HepG2 (cell line): ENCODE data around the gene SLC38A2. TPM values are rescaled to one million over a fixed set of nuclear protein-coding genes. Genes with fewer than 3 reads are reported as not detected.

ENCODE experiments used
- DPF2 ChIP-seq: sonication (generic); formaldehyde crosslinking; IDR thresholded peaks from 2 replicates; pipeline ENCODE4 v1.4.0; 2020; ENCODE audit warnings: mild to moderate bottlenecking, low read depth, missing genetic modification reagents, borderline replicate concordance
- RBM22 ChIP-seq: fragments of 200-400 bp; formaldehyde crosslinking; optimal IDR thresholded peaks from 2 replicates; pipeline ENCODE3; 2017; ENCODE audit warnings: mild to moderate bottlenecking, low read length, moderate library complexity
- RFX5 ChIP-seq: IDR thresholded peaks from 2 replicates; pipeline ENCODE4 v1.6.1; 2011; ENCODE audit warnings: low read depth, low read length, improper control_type of control experiment
- SMARCE1 ChIP-seq: fragments of 450-650 bp; IDR thresholded peaks from 2 replicates; pipeline ENCODE4 v1.6.1; 2017; ENCODE audit warnings: borderline replicate concordance
- SOX13 ChIP-seq, 3 experiments: fragments of 450-650 bp in 1 of 3; sonication (generic) in 1 of 3; formaldehyde crosslinking in 1 of 3; IDR thresholded peaks in 2 of 3; conservative IDR thresholded peaks in 1 of 3; 2 replicates each; pipeline versions ENCODE4 v1.5.0 to v1.6.1; 2016 to 2020; ENCODE audit warnings: antibody characterized with exemption in 1 of 3, mild to moderate bottlenecking in 1 of 3, missing compliant biosample characterization in 1 of 3, missing genetic modification reagents in 1 of 3, moderate library complexity in 1 of 3
- ZNF446 ChIP-seq: sonication (generic); formaldehyde crosslinking; IDR thresholded peaks from 2 replicates; pipeline ENCODE4 v1.5.0; 2020; ENCODE audit warnings: mild to moderate bottlenecking, missing genetic modification reagents
- polyA plus RNA-seq, 8 experiments: library from polyadenylated mRNA; depleted of rRNA in 3 of 8; stranded (reverse) in 7 of 8; unstranded in 1 of 8; fragments of >200 nt; fragmentation: Illumina TruSeq in 4 of 8; extraction: Trizol in 4 of 8; gene quantifications; 2 replicates each; pipeline versions ENCODE4 v1.2.1 to v1.2.3, GENCODE V29; 2011 to 2016; ENCODE audit warnings: low read depth in 4 of 8, missing spikeins in 1 of 8, mixed read lengths in 1 of 8; ENCODE audit not compliant: insufficient read depth in 1 of 8
- total RNA-seq, 5 experiments: library from RNA; depleted of rRNA; stranded (reverse); fragments of >200 nt; fragmentation: Illumina TruSeq; extraction: Trizol; gene quantifications; 2 replicates each; pipeline ENCODE4 v1.2.3, GENCODE V29; 2016; ENCODE audit warnings: low read depth in 1 of 5
- TF ChIP-seq, protein P1 (sequence below), 2 experiments: sonication (generic) in 1 of 2; formaldehyde crosslinking in 1 of 2; IDR thresholded peaks; 2 replicates each; pipeline versions ENCODE4 v1.4.0 to v1.6.1; 2016 to 2020; ENCODE audit warnings: borderline replicate concordance in 1 of 2, low read depth in 1 of 2, mild to moderate bottlenecking in 1 of 2, missing genetic modification reagents in 1 of 2
- TF ChIP-seq, protein P2 (sequence below): sonication (generic); formaldehyde crosslinking; IDR thresholded peaks from one replicate; pipeline ENCODE4 v1.5.1; 2020; ENCODE audit warnings: mild to moderate bottlenecking, missing genetic modification reagents; ENCODE audit errors: not compliant biosample characterization
- TF ChIP-seq, protein P3 (sequence below): sonication (generic); formaldehyde crosslinking; IDR thresholded peaks from 2 replicates; pipeline ENCODE4; 2020; ENCODE audit warnings: missing genetic modification reagents, mild to moderate bottlenecking, borderline replicate concordance
- TF ChIP-seq, protein P4 (sequence below): sonication (generic); formaldehyde crosslinking; IDR thresholded peaks from 2 replicates; pipeline ENCODE4 v1.5.1; 2020; ENCODE audit warnings: missing genetic modification reagents, mild to moderate bottlenecking, borderline replicate concordance

SLC38A2 gene
- total and polyA plus RNA-seq, 2 of the 13 experiments (the other 11 are each of a cell fraction or from before 2014, with no cell fraction given), result 368 to 880 TPM

DNA sequence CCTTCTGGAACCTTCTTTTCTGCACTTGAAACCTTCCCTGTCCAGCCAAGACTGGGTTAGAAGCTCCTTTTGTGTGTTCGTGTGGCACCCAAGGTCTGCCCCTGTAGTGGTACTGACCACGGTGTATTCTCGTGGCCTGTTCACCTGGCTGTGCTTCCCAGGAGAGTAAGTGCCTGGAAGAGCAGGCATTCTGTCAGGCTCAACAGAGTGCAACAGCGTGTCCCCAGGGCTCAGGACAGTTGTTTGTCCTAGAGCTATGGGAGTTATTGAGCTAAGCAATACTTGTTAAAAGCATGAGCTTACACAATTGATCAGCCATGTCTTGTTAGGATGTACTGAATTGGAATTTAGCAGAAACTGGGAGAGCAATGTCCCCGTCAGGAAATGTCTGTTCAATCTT is 12.9 kb upstream of the SLC38A2 start (continued):
- TF ChIP-seq, protein P1, sequence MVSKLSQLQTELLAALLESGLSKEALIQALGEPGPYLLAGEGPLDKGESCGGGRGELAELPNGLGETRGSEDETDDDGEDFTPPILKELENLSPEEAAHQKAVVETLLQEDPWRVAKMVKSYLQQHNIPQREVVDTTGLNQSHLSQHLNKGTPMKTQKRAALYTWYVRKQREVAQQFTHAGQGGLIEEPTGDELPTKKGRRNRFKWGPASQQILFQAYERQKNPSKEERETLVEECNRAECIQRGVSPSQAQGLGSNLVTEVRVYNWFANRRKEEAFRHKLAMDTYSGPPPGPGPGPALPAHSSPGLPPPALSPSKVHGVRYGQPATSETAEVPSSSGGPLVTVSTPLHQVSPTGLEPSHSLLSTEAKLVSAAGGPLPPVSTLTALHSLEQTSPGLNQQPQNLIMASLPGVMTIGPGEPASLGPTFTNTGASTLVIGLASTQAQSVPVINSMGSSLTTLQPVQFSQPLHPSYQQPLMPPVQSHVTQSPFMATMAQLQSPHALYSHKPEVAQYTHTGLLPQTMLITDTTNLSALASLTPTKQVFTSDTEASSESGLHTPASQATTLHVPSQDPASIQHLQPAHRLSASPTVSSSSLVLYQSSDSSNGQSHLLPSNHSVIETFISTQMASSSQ (IDR thresholded peaks at IDR 0.05; ENCODE audit: low read depth), result no peak
- TF ChIP-seq, protein P1 (CRISPR knock-in tag; IDR thresholded peaks at IDR 0.05; ENCODE audit: borderline replicate concordance), result no peak
- TF ChIP-seq, protein P2, sequence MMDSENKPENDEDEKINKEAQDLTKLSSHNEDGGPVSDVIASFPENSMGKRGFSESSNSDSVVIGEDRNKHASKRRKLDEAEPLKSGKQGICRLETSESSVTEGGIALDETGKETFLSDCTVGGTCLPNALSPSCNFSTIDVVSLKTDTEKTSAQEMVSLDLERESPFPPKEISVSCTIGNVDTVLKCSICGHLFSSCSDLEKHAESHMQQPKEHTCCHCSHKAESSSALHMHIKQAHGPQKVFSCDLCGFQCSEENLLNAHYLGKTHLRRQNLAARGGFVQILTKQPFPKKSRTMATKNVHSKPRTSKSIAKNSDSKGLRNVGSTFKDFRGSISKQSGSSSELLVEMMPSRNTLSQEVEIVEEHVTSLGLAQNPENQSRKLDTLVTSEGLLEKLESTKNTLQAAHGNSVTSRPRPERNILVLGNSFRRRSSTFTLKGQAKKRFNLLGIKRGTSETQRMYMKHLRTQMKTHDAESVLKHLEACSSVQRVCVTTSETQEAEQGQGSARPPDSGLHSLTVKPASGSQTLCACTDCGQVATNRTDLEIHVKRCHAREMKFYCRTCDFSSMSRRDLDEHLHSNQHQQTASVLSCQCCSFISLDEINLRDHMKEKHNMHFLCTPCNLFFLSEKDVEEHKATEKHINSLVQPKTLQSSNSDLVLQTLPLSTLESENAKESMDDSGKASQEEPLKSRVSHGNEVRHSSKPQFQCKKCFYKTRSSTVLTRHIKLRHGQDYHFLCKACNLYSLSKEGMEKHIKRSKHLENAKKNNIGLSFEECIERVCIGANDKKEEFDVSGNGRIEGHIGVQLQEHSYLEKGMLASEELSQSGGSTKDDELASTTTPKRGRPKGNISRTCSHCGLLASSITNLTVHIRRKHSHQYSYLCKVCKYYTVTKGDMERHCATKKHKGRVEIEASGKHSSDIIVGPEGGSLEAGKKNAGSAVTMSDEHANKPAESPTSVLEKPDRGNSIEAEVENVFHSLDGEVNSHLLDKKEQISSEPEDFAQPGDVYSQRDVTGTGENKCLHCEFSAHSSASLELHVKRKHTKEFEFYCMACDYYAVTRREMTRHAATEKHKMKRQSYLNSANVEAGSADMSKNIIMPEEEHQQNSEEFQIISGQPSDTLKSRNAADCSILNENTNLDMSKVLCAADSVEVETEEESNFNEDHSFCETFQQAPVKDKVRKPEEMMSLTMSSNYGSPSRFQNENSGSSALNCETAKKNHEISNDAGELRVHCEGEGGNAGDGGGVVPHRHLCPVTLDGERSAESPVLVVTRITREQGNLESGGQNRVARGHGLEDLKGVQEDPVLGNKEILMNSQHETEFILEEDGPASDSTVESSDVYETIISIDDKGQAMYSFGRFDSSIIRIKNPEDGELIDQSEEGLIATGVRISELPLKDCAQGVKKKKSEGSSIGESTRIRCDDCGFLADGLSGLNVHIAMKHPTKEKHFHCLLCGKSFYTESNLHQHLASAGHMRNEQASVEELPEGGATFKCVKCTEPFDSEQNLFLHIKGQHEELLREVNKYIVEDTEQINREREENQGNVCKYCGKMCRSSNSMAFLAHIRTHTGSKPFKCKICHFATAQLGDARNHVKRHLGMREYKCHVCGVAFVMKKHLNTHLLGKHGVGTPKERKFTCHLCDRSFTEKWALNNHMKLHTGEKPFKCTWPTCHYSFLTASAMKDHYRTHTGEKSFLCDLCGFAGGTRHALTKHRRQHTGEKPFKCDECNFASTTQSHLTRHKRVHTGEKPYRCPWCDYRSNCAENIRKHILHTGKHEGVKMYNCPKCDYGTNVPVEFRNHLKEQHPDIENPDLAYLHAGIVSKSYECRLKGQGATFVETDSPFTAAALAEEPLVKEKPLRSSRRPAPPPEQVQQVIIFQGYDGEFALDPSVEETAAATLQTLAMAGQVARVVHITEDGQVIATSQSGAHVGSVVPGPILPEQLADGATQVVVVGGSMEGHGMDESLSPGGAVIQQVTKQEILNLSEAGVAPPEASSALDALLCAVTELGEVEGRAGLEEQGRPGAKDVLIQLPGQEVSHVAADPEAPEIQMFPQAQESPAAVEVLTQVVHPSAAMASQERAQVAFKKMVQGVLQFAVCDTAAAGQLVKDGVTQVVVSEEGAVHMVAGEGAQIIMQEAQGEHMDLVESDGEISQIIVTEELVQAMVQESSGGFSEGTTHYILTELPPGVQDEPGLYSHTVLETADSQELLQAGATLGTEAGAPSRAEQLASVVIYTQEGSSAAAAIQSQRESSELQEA (CRISPR knock-in tag), result no peak
- TF ChIP-seq, protein P3, sequence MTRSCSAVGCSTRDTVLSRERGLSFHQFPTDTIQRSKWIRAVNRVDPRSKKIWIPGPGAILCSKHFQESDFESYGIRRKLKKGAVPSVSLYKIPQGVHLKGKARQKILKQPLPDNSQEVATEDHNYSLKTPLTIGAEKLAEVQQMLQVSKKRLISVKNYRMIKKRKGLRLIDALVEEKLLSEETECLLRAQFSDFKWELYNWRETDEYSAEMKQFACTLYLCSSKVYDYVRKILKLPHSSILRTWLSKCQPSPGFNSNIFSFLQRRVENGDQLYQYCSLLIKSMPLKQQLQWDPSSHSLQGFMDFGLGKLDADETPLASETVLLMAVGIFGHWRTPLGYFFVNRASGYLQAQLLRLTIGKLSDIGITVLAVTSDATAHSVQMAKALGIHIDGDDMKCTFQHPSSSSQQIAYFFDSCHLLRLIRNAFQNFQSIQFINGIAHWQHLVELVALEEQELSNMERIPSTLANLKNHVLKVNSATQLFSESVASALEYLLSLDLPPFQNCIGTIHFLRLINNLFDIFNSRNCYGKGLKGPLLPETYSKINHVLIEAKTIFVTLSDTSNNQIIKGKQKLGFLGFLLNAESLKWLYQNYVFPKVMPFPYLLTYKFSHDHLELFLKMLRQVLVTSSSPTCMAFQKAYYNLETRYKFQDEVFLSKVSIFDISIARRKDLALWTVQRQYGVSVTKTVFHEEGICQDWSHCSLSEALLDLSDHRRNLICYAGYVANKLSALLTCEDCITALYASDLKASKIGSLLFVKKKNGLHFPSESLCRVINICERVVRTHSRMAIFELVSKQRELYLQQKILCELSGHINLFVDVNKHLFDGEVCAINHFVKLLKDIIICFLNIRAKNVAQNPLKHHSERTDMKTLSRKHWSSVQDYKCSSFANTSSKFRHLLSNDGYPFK (CRISPR knock-in tag), result no peak
- TF ChIP-seq, protein P4, sequence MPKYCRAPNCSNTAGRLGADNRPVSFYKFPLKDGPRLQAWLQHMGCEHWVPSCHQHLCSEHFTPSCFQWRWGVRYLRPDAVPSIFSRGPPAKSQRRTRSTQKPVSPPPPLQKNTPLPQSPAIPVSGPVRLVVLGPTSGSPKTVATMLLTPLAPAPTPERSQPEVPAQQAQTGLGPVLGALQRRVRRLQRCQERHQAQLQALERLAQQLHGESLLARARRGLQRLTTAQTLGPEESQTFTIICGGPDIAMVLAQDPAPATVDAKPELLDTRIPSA, result no peak
- peak; percentile 36 for TF ChIP-seq RBM22
- TF ChIP-seq ZNF446 (CRISPR knock-in tag), result no peak
- TF ChIP-seq SOX13 (IDR thresholded peaks at IDR 0.05), result no peak
- peak in 1 of 2 experiments; percentile 66; a peak in 2 of 4 replicates for TF ChIP-seq SOX13 (CRISPR knock-in tag; conservative IDR thresholded peaks at IDR 0.05 in 1 of 2, IDR thresholded peaks at IDR 0.05 in 1 of 2)
- TF ChIP-seq RFX5, result no peak
- TF ChIP-seq SMARCE1, result no peak
- no peak for TF ChIP-seq DPF2 (CRISPR knock-in tag)
